Sigmoid colon (tissue), 7 donors: ENCODE data around the gene TRIML2. TPM values are rescaled to one million over a fixed set of nuclear protein-coding genes. Genes with fewer than 3 reads are reported as not detected.

Experiments
- DNase-seq: peaks from one replicate; pipeline ENCODE4 v3.0.0-alpha.2; 2019
- H3K27ac ChIP-seq, 4 donors: fragments of 200-600 bp; sonication (generic); one replicate each; pipeline ENCODE4 v1.5.1; 2016 to 2019; ENCODE audit warnings: mild to moderate bottlenecking in 1 of 4
- H3K27me3 ChIP-seq, 3 donors: fragments of 200-600 bp; sonication (generic); one replicate each; pipeline ENCODE4 v1.5.1; 2019; ENCODE audit warnings: mild to moderate bottlenecking in 1 of 3
- H3K36me3 ChIP-seq, 4 donors: fragments of 200-600 bp; sonication (generic); one replicate each; pipeline ENCODE4 v1.5.1; 2016 to 2019
- H3K4me1 ChIP-seq, 4 donors: fragments of 200-600 bp; sonication (generic); one replicate each; pipeline ENCODE4 v1.5.1; 2017 to 2019
- H3K4me3 ChIP-seq, 4 donors: fragments of 200-600 bp; sonication (generic); one replicate each; pipeline ENCODE4 v1.5.1; 2017 to 2019; ENCODE audit warnings: mild to moderate bottlenecking in 2 of 4, moderate library complexity in 1 of 4
- H3K9me3 ChIP-seq, 4 donors: fragments of 200-600 bp in 3 of 4; sonication (generic) in 3 of 4; one replicate each; pipeline versions ENCODE4 v1.5.1 to v1.6.1; 2013 to 2019
- EP300 ChIP-seq, 4 donors: sonication (generic); formaldehyde crosslinking; IDR thresholded peaks; one replicate each; pipeline ENCODE4 v1.6.1; 2017; ENCODE audit warnings: antibody characterized with exemption in 4 of 4
- POLR2A ChIP-seq, 2 donors: fragments of 450-650 bp; IDR thresholded peaks; one replicate each; pipeline ENCODE4 v1.6.1; 2016; ENCODE audit warnings: antibody characterized with exemption in 2 of 2, mild to moderate bottlenecking in 2 of 2, moderate library complexity in 2 of 2
- POLR2AphosphoS5 ChIP-seq, 4 donors: sonication (generic); formaldehyde crosslinking; IDR thresholded peaks; one replicate each; pipeline ENCODE4 v1.6.1; 2017; ENCODE audit warnings: antibody characterized with exemption in 4 of 4
- WGBS, 2 donors: extraction: QIAGEN DNeasy Blood & Tissue Kit; methylation state at CpG; one replicate each; pipeline ENCODE4 v1.1.7; 2013; 5-methylcytosine and 5-hydroxymethylcytosine counted together
- intact Hi-C: fragments of 100-400 bp; cut with DNase I; formaldehyde crosslinking; loops from one replicate; pipeline ENCODE4 v1.15.1; 2023
- polyA plus RNA-seq, 3 donors: library from polyadenylated mRNA; stranded (reverse); fragments of 200-250 nt; gene quantifications; one replicate each; pipeline ENCODE4 v1.2.3, GENCODE V29; 2013
- total RNA-seq, 4 donors: library from RNA; depleted of rRNA; stranded (reverse); fragments of >200 nt; gene quantifications; one replicate each; pipeline ENCODE4 v1.1.0, GENCODE V29; 2016
- TF ChIP-seq, protein P1 (sequence below), 4 experiments: fragments of 450-650 bp in 3 of 4; fragments of 200-600 bp in 1 of 4; IDR thresholded peaks; one replicate each; pipeline ENCODE4 v1.5.1; 2016 to 2019; ENCODE audit warnings: antibody characterized with exemption in 4 of 4, mild to moderate bottlenecking in 3 of 4, moderate library complexity in 2 of 4
- donor health status: healthy with polysubstance abuse.
- donor health status: Bipolar disorder and iron deficiency.
- donor health status: healthy.

Gene TRIML2, protein sequence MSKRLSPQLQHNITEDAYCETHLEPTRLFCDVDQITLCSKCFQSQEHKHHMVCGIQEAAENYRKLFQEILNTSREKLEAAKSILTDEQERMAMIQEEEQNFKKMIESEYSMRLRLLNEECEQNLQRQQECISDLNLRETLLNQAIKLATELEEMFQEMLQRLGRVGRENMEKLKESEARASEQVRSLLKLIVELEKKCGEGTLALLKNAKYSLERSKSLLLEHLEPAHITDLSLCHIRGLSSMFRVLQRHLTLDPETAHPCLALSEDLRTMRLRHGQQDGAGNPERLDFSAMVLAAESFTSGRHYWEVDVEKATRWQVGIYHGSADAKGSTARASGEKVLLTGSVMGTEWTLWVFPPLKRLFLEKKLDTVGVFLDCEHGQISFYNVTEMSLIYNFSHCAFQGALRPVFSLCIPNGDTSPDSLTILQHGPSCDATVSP
- total RNA-seq (not detected), polyA plus RNA-seq (not detected)

DNA sequence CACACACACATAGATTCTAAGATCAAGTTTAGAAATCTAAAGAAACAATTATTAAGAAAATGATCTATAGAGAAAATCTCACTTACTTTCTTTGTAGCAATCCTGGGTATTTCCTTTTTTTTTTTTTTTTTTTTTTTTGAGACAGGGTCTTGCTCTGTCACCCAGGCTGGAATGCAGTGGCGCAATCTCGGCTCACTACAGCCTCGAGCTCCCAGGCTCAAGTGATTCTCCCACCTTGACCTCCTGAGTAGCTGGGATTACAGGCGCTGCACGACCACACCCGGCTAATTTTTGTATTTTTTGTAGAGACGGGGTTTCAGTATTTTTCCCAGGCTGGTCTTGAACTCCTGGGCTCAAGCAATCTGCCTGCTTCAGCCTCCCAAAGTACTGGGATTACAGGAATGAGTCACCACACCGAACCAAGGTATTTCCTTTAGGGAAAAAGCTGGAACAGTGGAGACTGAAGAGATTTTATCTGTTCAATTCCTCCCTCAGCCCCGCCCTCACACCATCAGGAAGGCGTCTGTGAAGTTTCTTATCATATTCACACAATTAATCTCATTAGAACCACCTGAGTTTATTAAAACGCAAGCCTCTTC, at the start of gene TRIML2:
Gene TRIML2 (minus strand): TSS at position 447 of the 599 bp plus-strand sequence. CDS start 4,235 bp downstream, outside the sequence.
- no peak within 1 kb of the TSS for H3K4me3 ChIP-seq
- no peaks in the 10 kb centered on the region for H3K27me3 ChIP-seq
- TF ChIP-seq EP300 (IDR thresholded peaks at IDR 0.05) (no peak), POLR2A (IDR thresholded peaks at IDR 0.05) (no peak), POLR2AphosphoS5 (IDR thresholded peaks at IDR 0.05) (no peak)
- TF ChIP-seq, protein P1, sequence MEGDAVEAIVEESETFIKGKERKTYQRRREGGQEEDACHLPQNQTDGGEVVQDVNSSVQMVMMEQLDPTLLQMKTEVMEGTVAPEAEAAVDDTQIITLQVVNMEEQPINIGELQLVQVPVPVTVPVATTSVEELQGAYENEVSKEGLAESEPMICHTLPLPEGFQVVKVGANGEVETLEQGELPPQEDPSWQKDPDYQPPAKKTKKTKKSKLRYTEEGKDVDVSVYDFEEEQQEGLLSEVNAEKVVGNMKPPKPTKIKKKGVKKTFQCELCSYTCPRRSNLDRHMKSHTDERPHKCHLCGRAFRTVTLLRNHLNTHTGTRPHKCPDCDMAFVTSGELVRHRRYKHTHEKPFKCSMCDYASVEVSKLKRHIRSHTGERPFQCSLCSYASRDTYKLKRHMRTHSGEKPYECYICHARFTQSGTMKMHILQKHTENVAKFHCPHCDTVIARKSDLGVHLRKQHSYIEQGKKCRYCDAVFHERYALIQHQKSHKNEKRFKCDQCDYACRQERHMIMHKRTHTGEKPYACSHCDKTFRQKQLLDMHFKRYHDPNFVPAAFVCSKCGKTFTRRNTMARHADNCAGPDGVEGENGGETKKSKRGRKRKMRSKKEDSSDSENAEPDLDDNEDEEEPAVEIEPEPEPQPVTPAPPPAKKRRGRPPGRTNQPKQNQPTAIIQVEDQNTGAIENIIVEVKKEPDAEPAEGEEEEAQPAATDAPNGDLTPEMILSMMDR (IDR thresholded peaks at IDR 0.05): no peak
- H3K36me3 ChIP-seq: no peaks in the 10 kb centered on the region
- DNase-seq: no peak
- intact Hi-C loops: no loop called here
- no peak within 1 kb of the TSS for H3K27ac ChIP-seq
- no peaks in the 10 kb centered on the region for H3K4me1 ChIP-seq
- H3K9me3 ChIP-seq: peaks cover 0 to 6% (median 0%) of the 10 kb centered on the region in 4 donors
- 50 to 51% methylated on average over 11 of the region's 11 CpGs for WGBS, 2 donors

DNA sequence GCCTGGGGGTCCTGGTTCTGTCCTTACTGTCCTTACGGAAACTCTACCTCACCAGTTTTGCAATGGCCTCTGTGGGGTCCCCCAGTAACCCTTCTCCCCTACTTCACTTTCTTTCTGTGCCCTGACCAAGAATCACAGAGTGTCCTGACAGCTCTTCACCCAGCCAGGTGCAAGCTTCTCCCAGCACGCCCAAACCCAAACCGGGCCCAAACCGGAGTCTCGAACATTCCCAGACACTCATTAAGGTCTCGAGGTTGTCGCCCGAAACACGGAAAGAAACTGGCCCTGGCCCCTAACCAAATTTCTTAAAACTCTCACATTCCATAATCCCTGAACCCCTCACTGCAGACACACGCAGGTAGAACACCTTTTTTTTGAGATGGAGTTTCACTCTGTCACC, 48.9 kb upstream of the TRIML2 start:
- DNase-seq: no peak
- Histone ChIP-seq H3K36me3 (no peaks in the 10 kb centered on the region), H3K9me3 (peaks cover 0 to 3% (median 0%) of the 10 kb centered on the region in 4 donors), H3K4me3 (no peak overlapping the region), H3K27me3 (no peaks in the 10 kb centered on the region), H3K4me1 (no peaks in the 10 kb centered on the region), H3K27ac (no peak overlapping the region)
- TF ChIP-seq, protein P1 (IDR thresholded peaks at IDR 0.05): no peak
- TF ChIP-seq POLR2A (IDR thresholded peaks at IDR 0.05) (no peak), EP300 (IDR thresholded peaks at IDR 0.05) (no peak), POLR2AphosphoS5 (IDR thresholded peaks at IDR 0.05) (no peak)
- intact Hi-C loops: no loop called here
- 95% methylated on average over 10 of the region's 10 CpGs for WGBS, 2 donors

DNA sequence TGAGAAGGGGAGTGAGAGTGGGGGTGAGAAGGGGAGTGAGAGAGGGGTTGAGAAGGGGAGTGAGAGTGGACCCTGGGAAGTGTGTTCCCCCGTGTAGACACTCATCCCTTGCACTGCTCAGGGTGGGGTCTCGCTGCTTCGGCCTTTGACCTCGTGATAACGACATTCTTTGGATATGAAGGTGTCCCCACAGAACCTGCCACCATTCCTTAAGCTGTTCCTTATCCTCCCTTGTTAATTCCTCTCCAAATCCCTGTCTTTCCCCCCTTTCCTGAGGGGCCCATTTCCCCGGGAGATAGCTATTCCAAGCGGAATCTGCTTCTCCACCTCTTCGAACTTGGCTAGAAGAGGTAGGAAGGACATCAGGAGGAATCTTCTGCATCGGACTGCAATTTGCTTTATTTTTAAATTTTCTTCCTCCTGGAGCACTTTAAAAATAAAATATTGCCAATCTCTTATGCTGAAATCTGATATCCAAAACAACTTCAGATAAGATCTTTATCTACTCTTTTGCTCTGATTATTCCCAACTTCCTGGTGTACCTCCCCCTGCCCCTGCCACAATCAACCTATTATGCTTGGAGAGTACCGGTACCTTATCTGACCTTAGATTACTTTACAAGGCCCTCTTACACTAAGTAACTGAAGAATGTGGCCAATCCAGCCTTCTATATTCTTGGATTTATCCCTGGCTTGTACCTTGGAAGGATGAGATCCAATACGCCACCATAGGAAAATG, 45.4 kb upstream of the TRIML2 start:
- 58 to 71% methylated on average over 11 of the region's 11 CpGs for WGBS, 2 donors
- intact Hi-C loops: no loop called here
- Histone ChIP-seq H3K9me3 (peaks cover 0 to 3% (median 0%) of the 10 kb centered on the region in 4 donors), H3K4me1 (no peaks in the 10 kb centered on the region), H3K36me3 (no peaks in the 10 kb centered on the region), H3K27me3 (no peaks in the 10 kb centered on the region), H3K27ac (no peak overlapping the region), H3K4me3 (no peak overlapping the region)
- TF ChIP-seq EP300 (IDR thresholded peaks at IDR 0.05) (no peak), POLR2AphosphoS5 (IDR thresholded peaks at IDR 0.05) (no peak), POLR2A (IDR thresholded peaks at IDR 0.05) (no peak)
- TF ChIP-seq, protein P1 (IDR thresholded peaks at IDR 0.05): no peak
- no peak for DNase-seq

DNA sequence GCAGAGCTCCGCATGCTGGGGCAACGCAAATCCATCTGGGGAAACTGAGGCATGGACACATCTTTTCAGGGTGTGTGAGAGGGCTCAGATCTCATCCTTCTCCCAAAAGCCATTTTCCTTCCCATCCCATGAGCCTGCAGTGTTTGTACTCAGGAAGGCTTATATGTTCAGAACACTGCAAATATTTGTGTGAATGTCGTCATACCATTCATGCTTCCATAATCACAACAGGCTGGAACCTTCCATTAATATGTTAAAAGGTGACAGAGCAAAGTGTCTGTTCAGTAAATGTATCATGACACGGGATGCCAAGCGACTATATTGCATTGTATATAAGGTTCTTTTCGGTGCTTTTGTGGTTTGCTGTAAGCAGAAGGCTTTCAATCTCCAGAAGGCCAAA, 38.4 kb upstream of the TRIML2 start:
- no peaks in the 10 kb centered on the region for H3K27me3 ChIP-seq
- 91 to 92% methylated on average over 6 of the region's 6 CpGs for WGBS, 2 donors
- TF ChIP-seq EP300 (IDR thresholded peaks at IDR 0.05) (no peak), POLR2AphosphoS5 (IDR thresholded peaks at IDR 0.05) (no peak)
- no peaks in the 10 kb centered on the region for H3K4me1 ChIP-seq
- intact Hi-C loops: no loop called here
- H3K36me3 ChIP-seq: no peaks in the 10 kb centered on the region
- no peaks in the 10 kb centered on the region for H3K9me3 ChIP-seq
- no peak overlapping the region for H3K4me3 ChIP-seq
- no peak overlapping the region for H3K27ac ChIP-seq
- no peak for DNase-seq

DNA sequence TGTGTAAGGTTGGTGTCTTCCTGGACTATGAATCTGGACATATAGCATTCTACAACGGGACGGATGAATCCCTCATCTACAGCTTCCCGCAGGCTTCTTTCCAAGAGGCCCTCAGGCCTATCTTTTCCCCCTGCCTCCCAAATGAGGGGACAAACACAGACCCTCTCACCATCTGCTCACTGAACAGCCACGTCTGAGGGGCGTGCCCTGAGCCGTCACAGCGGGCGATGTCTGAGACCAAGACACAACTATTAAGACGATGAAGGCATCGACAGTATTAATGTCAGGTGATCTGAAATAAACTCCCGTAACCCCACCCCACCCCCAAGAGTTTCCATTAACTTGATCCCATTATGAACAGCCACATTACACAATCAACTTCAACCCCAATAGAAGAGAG, 37.8 kb upstream of the TRIML2 start:
- no peak for TF ChIP-seq POLR2AphosphoS5 (IDR thresholded peaks at IDR 0.05)
- TF ChIP-seq EP300 (IDR thresholded peaks at IDR 0.05): no peak
- no peak for TF ChIP-seq POLR2A (IDR thresholded peaks at IDR 0.05)
- TF ChIP-seq, protein P1 (IDR thresholded peaks at IDR 0.05): no peak
- 92 to 93% methylated on average over 11 of the region's 11 CpGs for WGBS, 2 donors

More for the DNA sequence above, 37.8 kb upstream of the TRIML2 start:
- intact Hi-C loops: no loop called here
- no peak overlapping the region for H3K4me3 ChIP-seq
- no peaks in the 10 kb centered on the region for H3K36me3 ChIP-seq
- H3K9me3 ChIP-seq: no peaks in the 10 kb centered on the region
- DNase-seq: no peak
- no peaks in the 10 kb centered on the region for H3K27me3 ChIP-seq
- H3K27ac ChIP-seq: no peak overlapping the region
- H3K4me1 ChIP-seq: no peaks in the 10 kb centered on the region
